GM10248 (cell line): Measurements from ENCODE around the gene SRRM3.

Experiments
- CTCF ChIA-PET: fragments of 300-600 bp; sonication (Branson Sonifier 250); formaldehyde crosslinking; extraction: SDS; loops from one replicate; lab custom pipeline; 2021; ENCODE audit warnings: antibody characterized with exemption; lab: Yijun Ruan, JAX
- POLR2A ChIA-PET: fragments of 350-650 bp; sonication (Branson Sonifier 250); formaldehyde crosslinking; extraction: SDS; loops from one replicate; lab custom pipeline; 2020; ENCODE audit warnings: antibody characterized with exemption; lab: Yijun Ruan, JAX
- DNase-seq: peaks from one replicate; pipeline ENCODE4 v3.0.0; 2012; ENCODE audit errors: extremely low spot score
- CTCF ChIP-seq: IDR thresholded peaks from 2 replicates; pipeline ENCODE4 v1.5.1; 2012; ENCODE audit warnings: mild to moderate bottlenecking, low read depth; ENCODE audit errors: extremely low read depth, missing control alignments, control extremely low read depth

Gene SRRM3

GRCh38 chr7:76272851-76273497 lies 71.3 kb downstream of the SRRM3 start:
- no peak for TF ChIP-seq CTCF
- ChIA-PET CTCF (interaction anchor here (1.4 to 6.1 kb wide), 5 partner anchors 10 to 95 kb away, joined by 3 to 42 read pairs (median 6); no protein-coding TSS in a partner anchor), POLR2A (no interaction called here)
- peak; percentile 67 for DNase-seq

- CTCF ChIA-PET = interaction anchor here (1.4 to 6.1 kb wide), 6 partner anchors 11 to 96 kb away, joined by 3 to 42 read pairs (median 7); partner anchors contain the start of gene HSPB1
- POLR2A ChIA-PET = no interaction called here
- TF ChIP-seq CTCF = no peak
- DNase-seq = no peak
Measured at GRCh38 chr7:76273503-76273902, 71.8 kb downstream of the SRRM3 start.

- DNase-seq = no peak
- TF ChIP-seq CTCF = no peak
- POLR2A ChIA-PET = no interaction called here
- CTCF ChIA-PET = interaction anchor here (1.0 to 2.0 kb wide), 4 partner anchors 13 to 38 kb away, joined by 3 to 9 read pairs (median 4); no protein-coding TSS in a partner anchor
Measured at GRCh38 chr7:76278540-76278939, 76.8 kb downstream of the SRRM3 start.

GRCh38 chr7:76280408-76280807 lies 78.7 kb downstream of the SRRM3 start:
- TF ChIP-seq CTCF = no peak
- CTCF ChIA-PET = no interaction called here
- DNase-seq = no peak
- POLR2A ChIA-PET = no interaction called here

GRCh38 chr7:76281006-76281705 lies 79.5 kb downstream of the SRRM3 start:
- no peak for TF ChIP-seq CTCF
- ChIA-PET POLR2A (no interaction called here), CTCF (interaction anchor here (0.7 to 19.3 kb wide), 4 partner anchors 10 to 103 kb away, joined by 4 to 339 read pairs (median 10); no protein-coding TSS in a partner anchor)
- no peak for DNase-seq

GRCh38 chr7:76281706-76282343 lies 80.1 kb downstream of the SRRM3 start:
- TF ChIP-seq CTCF = no peak
- POLR2A ChIA-PET = interaction anchor here (0.7 kb wide), 1 partner anchor 95 kb away, joined by 3 read pairs; no protein-coding TSS in a partner anchor
- CTCF ChIA-PET = interaction anchor here (0.7 to 19.3 kb wide), 5 partner anchors 9 to 103 kb away, joined by 4 to 339 read pairs (median 9); no protein-coding TSS in a partner anchor
- no peak for DNase-seq
